Muscle of arm (tissue), 12 donors: ENCODE data around the gene YIPF2. TPM values are rescaled to one million over a fixed set of nuclear protein-coding genes. Genes with fewer than 3 reads are reported as not detected.
"Not testable (repeated sequence)": the region's sequence is repeated elsewhere in the genome, so short reads cannot be mapped to it uniquely, and the experiment has no call there.

ENCODE experiments used
- DNase-seq: peaks from one replicate; pipeline ENCODE4 v3.0.0-alpha.2; 2013
- polyA plus RNA-seq, 12 donors: library from polyadenylated mRNA; unstranded; fragments of 120-200 nt; gene quantifications; one replicate each; pipeline ENCODE4 v1.2.1, GENCODE V29; 2013; ENCODE audit not compliant: insufficient read length in 12 of 12

YIPF2 gene
- polyA plus RNA-seq, 12 donors: 18.0 to 56.6 (median 23.4) TPM; not detected in 1

- no peak for DNase-seq
Measured at GRCh38 chr19:10882108-10882457, 46.4 kb downstream of the YIPF2 start.

- DNase-seq: no peak
Measured at GRCh38 chr19:10881403-10882107, 46.9 kb downstream of the YIPF2 start.

- no peak for DNase-seq
Measured at GRCh38 chr19:10878253-10878652, 50.2 kb downstream of the YIPF2 start.

- not testable (repeated sequence) for DNase-seq
Measured at GRCh38 chr19:10877608-10878007, 50.8 kb downstream of the YIPF2 start.

GRCh38 chr19:10876459-10877240, 51.8 kb downstream of the YIPF2 start:
- DNase-seq: no peak

- no peak for DNase-seq
Measured at GRCh38 chr19:10874024-10874423, 54.4 kb downstream of the YIPF2 start.

GRCh38 chr19:10872546-10873107, 55.8 kb downstream of the YIPF2 start:
- no peak for DNase-seq

Other genes starting within 250 kb of the YIPF2 start
- gene QTRT1, start 227.2 kb downstream of the YIPF2 start, polyA plus RNA-seq: 10 to 100 TPM in 11 of 12 donors, not detected in 1; 21.5 to 45.6 (median 28.5) TPM
- 100 to 1,000 TPM in 1 of 12 donors, 10 to 100 TPM in 10, not detected in 1; 52.4 to 101 (median 74.4) TPM for gene DNM2, start 210.6 kb downstream of the YIPF2 start, polyA plus RNA-seq
- 10 to 100 TPM in 11 of 12 donors, not detected in 1; 23.9 to 39.4 (median 29.5) TPM for gene TMED1, start 92.4 kb downstream of the YIPF2 start, polyA plus RNA-seq
- gene C19orf38, start 80.2 kb downstream of the YIPF2 start, polyA plus RNA-seq: 1 to 10 TPM in 9 of 12 donors, under 1 TPM in 1, not detected in 2; 0.92 to 7.1 (median 2.9) TPM
- 10 to 100 TPM in 11 of 12 donors, not detected in 1; 47.1 to 84.2 (median 54.9) TPM for gene CARM1, start 57.1 kb downstream of the YIPF2 start, polyA plus RNA-seq
- gene TIMM29, start 172 bp upstream of the YIPF2 start, polyA plus RNA-seq: 10 to 100 TPM in 10 of 12 donors, not detected in 2; 10.2 to 20.0 (median 17.8) TPM
- 100 to 1,000 TPM in 3 of 12 donors, 10 to 100 TPM in 9; 69.3 to 181 (median 86.1) TPM for gene SMARCA4, start 32.4 kb upstream of the YIPF2 start, polyA plus RNA-seq
- 10 to 100 TPM in 11 of 12 donors, not detected in 1; 14.3 to 33.0 (median 22.2) TPM for gene LDLR, start 160.8 kb upstream of the YIPF2 start, polyA plus RNA-seq
- 10 to 100 TPM in 5 of 12 donors, 1 to 10 TPM in 5, not detected in 2; 6.9 to 19.1 (median 10.4) TPM for gene SPC24, start 227.1 kb upstream of the YIPF2 start, polyA plus RNA-seq